ENCODE results near the gene TNFRSF18. TPM values are rescaled to one million over a fixed set of nuclear protein-coding genes. Genes with fewer than 3 reads are reported as not detected.

The TNFRSF18 gene
- polyA plus RNA-seq, 2 donors: 1.9 to 4.3 TPM

DNA sequence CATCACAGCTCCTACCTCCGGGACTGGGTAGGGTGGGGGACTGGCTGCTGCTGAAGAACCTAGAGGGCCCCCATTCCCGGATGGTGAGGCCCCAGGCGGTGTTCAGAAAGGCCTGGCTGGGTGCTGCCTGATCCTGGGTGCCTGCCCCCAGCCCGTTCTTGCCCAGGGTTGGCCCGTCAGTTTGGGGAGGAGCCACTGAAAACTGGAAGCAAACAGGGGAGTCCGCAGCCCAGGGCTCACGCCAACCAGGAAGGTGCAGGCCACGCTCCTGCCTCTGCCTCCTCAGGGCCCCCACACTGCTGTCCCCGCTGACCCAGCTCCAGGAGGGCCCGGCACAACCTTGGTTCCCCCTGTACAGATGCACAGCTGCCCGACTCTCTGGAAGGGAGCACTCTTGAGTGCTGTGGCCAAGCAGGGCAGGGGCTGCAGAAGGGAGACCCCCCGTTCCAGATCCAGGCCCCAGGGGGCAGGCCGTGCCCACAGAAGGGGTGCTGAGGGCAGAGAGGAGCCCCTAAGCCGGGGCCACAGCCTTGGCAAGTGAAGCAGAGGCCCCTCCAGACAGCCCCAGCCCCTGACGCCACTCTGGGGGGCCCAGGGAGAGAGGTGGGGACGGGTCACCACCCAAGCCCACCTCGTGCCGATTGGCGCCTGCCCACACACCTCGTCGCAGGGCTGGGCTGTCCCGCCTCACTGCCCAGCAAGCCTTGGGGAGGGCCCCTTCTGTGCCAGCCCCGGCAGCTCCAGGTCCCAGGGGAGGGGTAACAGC is 34.6 kb upstream of the TNFRSF18 start:
- Histone ChIP-seq H3K4me3 (ENCODE audit: low read depth in 1 of 2, low read length in 2 of 2) (no peak overlapping the region), H3K27ac (ENCODE audit: low read depth in 2 of 2, low read length in 1 of 2) (no peak overlapping the region), H3K9me3 (ENCODE audit: control insufficient read depth in 2 of 2, insufficient read depth in 1 of 2, low read depth in 1 of 2, low read length in 1 of 2) (peaks cover 0 to 5% of the 10 kb centered on the region in 2 donors), H3K4me1 (ENCODE audit: control insufficient read depth in 2 of 2, insufficient read depth in 2 of 2, low read length in 1 of 2) (peaks cover 2 to 23% of the 10 kb centered on the region in 2 donors), H3K36me3 (ENCODE audit: control insufficient read depth in 2 of 2, insufficient read depth in 2 of 2, low read length in 1 of 2) (no peaks in the 10 kb centered on the region), H3K27me3 (ENCODE audit: control insufficient read depth in 1 of 2, insufficient read depth in 2 of 2, low read length in 2 of 2) (peaks cover 0 to 11% of the 10 kb centered on the region in 2 donors)
- WGBS, 2 donors: 34 to 39% methylated on average over 15 to 23 of the region's 23 CpGs

DNA sequence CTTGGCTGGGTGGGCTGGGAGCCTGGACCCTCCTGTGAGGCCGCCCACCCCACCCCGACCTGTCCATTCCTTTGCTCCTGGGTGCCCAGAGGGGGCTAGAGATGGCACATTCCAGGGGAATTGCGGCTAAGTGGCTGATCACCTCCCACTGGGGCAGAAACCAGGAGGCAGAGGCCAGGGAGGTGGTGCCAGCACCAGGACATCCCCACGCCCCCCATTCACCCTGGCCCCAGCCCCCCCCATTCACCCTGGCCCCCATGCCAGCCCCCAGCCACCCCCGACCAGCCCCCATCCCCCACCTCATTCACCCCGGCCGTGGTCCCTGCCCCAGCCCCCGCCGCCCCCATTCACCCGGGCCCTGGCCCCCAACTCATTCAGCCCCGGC is 33.9 kb upstream of the TNFRSF18 start:
- 38 to 48% methylated on average over 11 of the region's 11 CpGs for WGBS, 2 donors
- H3K9me3 ChIP-seq (ENCODE audit: control insufficient read depth in 2 of 2, insufficient read depth in 1 of 2, low read depth in 1 of 2, low read length in 1 of 2): peaks cover 0 to 5% of the 10 kb centered on the region in 2 donors

DNA sequence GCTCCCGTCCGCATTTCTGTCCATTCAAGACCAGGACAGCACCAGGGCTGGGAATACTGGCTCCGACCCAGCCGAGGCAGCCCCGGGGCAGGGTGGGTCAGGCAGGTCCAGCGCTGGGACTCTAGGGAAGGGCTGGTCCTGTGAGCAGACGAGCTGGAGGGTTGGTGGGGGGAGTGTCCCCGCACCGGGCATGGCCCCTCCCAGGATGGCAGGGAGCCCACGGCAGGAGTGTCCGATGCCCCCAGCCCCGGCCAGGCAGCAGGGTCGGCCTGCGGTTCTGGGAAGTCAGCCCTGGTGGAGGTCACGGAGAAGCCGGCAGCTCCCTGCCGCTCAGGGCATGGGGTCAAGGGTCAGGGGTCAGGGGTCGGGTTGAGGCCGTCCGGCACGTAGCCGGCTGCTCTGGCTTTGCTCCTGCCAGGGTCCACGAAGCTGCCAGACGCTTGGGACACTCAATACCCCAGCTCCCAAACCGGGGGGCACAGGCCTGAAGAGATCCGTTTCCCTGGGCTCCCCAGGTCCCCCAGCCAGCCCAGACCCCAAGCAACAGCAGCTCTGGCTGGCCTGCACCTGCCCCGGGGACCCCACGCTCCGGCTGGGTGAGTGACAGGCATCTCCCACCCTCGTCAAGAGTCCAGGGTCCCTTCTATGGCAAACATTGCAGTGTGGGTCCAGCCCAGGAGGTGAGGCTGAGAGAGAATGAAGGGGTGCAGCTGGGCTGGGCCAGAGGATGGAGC is 33.4 kb upstream of the TNFRSF18 start:
- peaks cover 2 to 23% of the 10 kb centered on the region in 2 donors for H3K4me1 ChIP-seq (ENCODE audit: control insufficient read depth in 2 of 2, insufficient read depth in 2 of 2, low read length in 1 of 2)
- H3K9me3 ChIP-seq (ENCODE audit: control insufficient read depth in 2 of 2, insufficient read depth in 1 of 2, low read depth in 1 of 2, low read length in 1 of 2): peaks cover 0 to 5% of the 10 kb centered on the region in 2 donors
- H3K4me3 ChIP-seq (ENCODE audit: low read depth in 1 of 2, low read length in 2 of 2): no peak overlapping the region
- WGBS, 2 donors: 22% methylated on average over 29 to 30 of the region's 30 CpGs
- peaks cover 0 to 5% of the 10 kb centered on the region in 2 donors for H3K27me3 ChIP-seq (ENCODE audit: control insufficient read depth in 1 of 2, insufficient read depth in 2 of 2, low read length in 2 of 2)
- no peak overlapping the region for H3K27ac ChIP-seq (ENCODE audit: low read depth in 2 of 2, low read length in 1 of 2)
- peaks cover 0 to 2% of the 10 kb centered on the region in 2 donors for H3K36me3 ChIP-seq (ENCODE audit: control insufficient read depth in 2 of 2, insufficient read depth in 2 of 2, low read length in 1 of 2)

More for the DNA sequence above, 33.9 kb upstream of the TNFRSF18 start:
- no peak overlapping the region for H3K4me3 ChIP-seq (ENCODE audit: low read depth in 1 of 2, low read length in 2 of 2)
- H3K27me3 ChIP-seq (ENCODE audit: control insufficient read depth in 1 of 2, insufficient read depth in 2 of 2, low read length in 2 of 2): peaks cover 0 to 5% of the 10 kb centered on the region in 2 donors
- H3K27ac ChIP-seq (ENCODE audit: low read depth in 2 of 2, low read length in 1 of 2): no peak overlapping the region
- H3K36me3 ChIP-seq (ENCODE audit: control insufficient read depth in 2 of 2, insufficient read depth in 2 of 2, low read length in 1 of 2): peaks cover 0 to under 1% of the 10 kb centered on the region in 2 donors
- H3K4me1 ChIP-seq (ENCODE audit: control insufficient read depth in 2 of 2, insufficient read depth in 2 of 2, low read length in 1 of 2): peaks cover 2 to 23% of the 10 kb centered on the region in 2 donors

DNA sequence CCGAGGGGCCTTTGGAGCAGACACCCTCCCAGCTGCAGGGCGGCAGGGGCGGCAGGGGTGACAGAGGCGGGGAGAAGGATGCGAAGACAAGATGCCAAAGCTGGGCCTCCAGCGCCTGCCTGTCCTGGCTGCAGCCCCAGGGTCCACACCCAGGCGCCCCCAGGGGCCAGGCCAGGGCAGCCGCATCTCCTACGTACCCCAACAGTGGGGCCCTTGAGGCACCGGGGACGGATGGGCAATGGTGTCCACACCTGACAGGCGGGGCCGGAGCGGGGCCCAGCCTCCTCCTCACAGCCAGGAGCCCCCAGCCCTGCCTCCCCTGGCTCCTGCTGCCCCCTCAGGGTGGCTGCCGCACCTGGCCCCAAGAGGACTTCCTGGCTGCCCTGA is 32.8 kb upstream of the TNFRSF18 start:
- Histone ChIP-seq H3K27me3 (ENCODE audit: control insufficient read depth in 1 of 2, insufficient read depth in 2 of 2, low read length in 2 of 2) (peaks cover 0 to 5% of the 10 kb centered on the region in 2 donors), H3K36me3 (ENCODE audit: control insufficient read depth in 2 of 2, insufficient read depth in 2 of 2, low read length in 1 of 2) (peaks cover 0 to 2% of the 10 kb centered on the region in 2 donors), H3K27ac (ENCODE audit: low read depth in 2 of 2, low read length in 1 of 2) (no peak overlapping the region), H3K4me3 (ENCODE audit: low read depth in 1 of 2, low read length in 2 of 2) (no peak overlapping the region), H3K4me1 (ENCODE audit: control insufficient read depth in 2 of 2, insufficient read depth in 2 of 2, low read length in 1 of 2) (peaks cover 2 to 23% of the 10 kb centered on the region in 2 donors), H3K9me3 (ENCODE audit: control insufficient read depth in 2 of 2, insufficient read depth in 1 of 2, low read depth in 1 of 2, low read length in 1 of 2) (peaks cover 0 to 5% of the 10 kb centered on the region in 2 donors)
- 39 to 46% methylated on average over 11 to 15 of the region's 15 CpGs for WGBS, 2 donors

DNA sequence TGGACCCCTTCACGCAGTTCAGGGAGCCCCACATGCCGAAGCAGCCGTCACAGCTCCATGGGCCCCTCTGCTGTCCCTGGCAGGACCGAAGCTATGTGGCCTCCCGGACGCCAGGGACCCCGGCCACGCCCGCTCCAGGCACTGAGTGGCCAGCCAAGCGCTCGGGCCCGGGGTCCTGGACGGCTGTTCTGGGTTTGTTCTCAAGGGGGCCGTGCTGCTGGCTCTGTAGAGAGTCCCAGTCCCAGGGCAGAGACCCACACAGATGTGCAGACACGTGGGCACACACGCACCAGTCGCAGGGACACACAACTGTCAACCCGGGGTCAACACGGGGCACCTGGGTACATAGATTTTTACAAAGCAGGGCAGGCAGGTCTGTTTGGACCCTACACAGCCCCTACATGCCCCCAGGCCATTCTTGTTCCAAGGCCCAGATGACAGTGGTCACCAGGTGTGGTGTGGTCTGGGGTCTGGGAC is 32.3 kb upstream of the TNFRSF18 start:
- H3K4me1 ChIP-seq (ENCODE audit: control insufficient read depth in 2 of 2, insufficient read depth in 2 of 2, low read length in 1 of 2): peaks cover 2 to 23% of the 10 kb centered on the region in 2 donors
- peaks cover 0 to 2% of the 10 kb centered on the region in 2 donors for H3K36me3 ChIP-seq (ENCODE audit: control insufficient read depth in 2 of 2, insufficient read depth in 2 of 2, low read length in 1 of 2)
- H3K27ac ChIP-seq (ENCODE audit: low read depth in 2 of 2, low read length in 1 of 2): no peak overlapping the region
- peaks cover 0 to 5% of the 10 kb centered on the region in 2 donors for H3K27me3 ChIP-seq (ENCODE audit: control insufficient read depth in 1 of 2, insufficient read depth in 2 of 2, low read length in 2 of 2)
- H3K9me3 ChIP-seq (ENCODE audit: control insufficient read depth in 2 of 2, insufficient read depth in 1 of 2, low read depth in 1 of 2, low read length in 1 of 2): peaks cover 0 to 5% of the 10 kb centered on the region in 2 donors
- whole genome bisulfite sequencing, 2 donors: 52 to 65% methylated on average over 19 of the region's 19 CpGs
- H3K4me3 ChIP-seq (ENCODE audit: low read depth in 1 of 2, low read length in 2 of 2): no peak overlapping the region

DNA sequence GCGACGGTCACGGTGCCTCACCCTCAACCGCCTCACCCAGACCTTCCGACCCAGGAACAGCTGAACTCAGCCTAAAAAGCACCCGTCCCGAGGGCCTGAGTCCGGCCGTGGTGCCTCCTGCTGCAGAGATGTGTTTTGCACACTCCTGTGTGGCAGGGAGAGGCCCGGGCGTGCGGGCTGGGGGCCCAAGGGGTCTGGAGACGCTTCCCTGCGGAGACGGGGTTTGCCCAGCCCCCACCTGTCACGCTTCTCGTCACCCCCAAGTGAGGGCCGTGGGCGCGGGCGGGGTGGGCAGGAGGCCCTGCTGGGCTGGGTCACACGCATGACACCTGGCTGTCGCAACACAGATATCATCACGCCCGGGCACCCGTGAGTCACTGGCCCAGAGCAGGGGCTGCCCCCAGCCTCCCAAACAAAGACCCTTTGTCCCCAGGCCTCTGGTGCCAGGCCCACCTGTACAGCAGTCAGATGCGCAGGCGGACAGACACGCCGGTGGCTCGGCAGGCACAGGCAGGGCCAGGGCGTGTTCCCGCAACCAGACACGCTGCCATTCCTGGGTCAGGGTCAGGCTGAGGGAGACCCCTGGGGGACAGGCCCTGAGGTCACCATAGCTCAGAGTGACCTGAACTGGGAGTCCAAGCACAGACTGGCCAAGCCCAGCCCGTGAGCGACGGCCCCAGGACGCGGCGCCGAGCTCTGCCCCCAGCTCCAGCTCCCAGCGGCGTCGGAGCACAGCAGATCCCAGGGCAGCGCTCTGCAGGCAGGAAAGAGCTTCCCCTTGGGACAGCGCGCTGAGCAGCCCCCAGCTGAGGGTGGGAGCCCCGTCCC is 31.7 kb upstream of the TNFRSF18 start:
- no peak overlapping the region for H3K27ac ChIP-seq (ENCODE audit: low read depth in 2 of 2, low read length in 1 of 2)
- peaks cover 2 to 27% of the 10 kb centered on the region in 2 donors for H3K4me1 ChIP-seq (ENCODE audit: control insufficient read depth in 2 of 2, insufficient read depth in 2 of 2, low read length in 1 of 2)
- H3K36me3 ChIP-seq (ENCODE audit: control insufficient read depth in 2 of 2, insufficient read depth in 2 of 2, low read length in 1 of 2): peaks cover 0 to 2% of the 10 kb centered on the region in 2 donors
- no peak overlapping the region for H3K4me3 ChIP-seq (ENCODE audit: low read depth in 1 of 2, low read length in 2 of 2)
- H3K27me3 ChIP-seq (ENCODE audit: control insufficient read depth in 1 of 2, insufficient read depth in 2 of 2, low read length in 2 of 2): peaks cover 0 to 5% of the 10 kb centered on the region in 2 donors
- 29 to 37% methylated on average over 48 of the region's 48 CpGs for WGBS, 2 donors
- peaks cover 0 to 5% of the 10 kb centered on the region in 2 donors for H3K9me3 ChIP-seq (ENCODE audit: control insufficient read depth in 2 of 2, insufficient read depth in 1 of 2, low read depth in 1 of 2, low read length in 1 of 2)

DNA sequence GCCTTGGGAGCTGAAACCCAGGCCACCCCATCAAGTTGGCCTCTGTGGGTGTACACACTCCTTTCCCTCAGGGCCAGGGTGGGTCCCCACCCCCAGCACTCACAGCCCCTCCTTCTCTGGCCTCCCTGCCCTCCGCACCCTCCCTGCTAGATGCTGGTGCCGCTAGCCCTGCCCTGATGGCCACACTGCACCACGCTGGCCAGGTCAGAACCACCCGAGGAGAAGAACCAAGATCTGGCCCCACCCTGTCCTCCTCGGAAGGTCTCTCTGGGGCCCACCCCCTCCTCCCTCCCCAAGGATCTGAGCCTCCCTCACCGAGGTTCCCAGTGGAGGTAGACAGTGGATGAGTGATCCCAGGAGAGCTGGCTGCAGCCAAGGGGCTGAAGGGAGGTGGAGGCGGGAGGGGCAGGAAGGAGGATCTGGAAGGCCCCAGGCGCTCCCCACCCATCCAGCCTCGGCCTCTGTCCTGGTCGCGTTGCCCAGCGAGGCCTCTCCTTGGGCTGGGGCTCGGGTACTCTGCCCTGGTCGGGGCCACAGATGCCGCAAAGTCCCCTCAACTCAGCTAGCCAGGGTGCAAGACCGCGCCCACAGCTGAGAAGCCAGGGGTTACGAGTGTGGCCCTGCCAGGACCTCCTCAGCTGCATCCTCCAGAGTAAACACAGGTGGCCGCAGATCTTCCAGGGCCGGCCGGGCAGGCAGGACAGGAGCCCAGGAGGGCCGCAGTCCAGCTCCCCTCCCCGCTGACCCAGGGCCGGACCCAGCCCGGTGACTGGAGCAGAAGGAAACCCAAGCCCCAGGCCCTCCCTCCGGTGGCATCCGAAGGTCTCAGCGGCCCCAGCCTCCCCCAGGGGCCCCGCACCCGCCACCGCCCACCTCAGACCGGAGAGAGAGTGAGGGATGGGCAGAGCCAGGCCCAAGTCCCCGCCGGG is 30.8 kb upstream of the TNFRSF18 start:
- peaks cover 7 to 35% of the 10 kb centered on the region in 2 donors for H3K4me1 ChIP-seq (ENCODE audit: control insufficient read depth in 2 of 2, insufficient read depth in 2 of 2, low read length in 1 of 2)
- H3K4me3 ChIP-seq (ENCODE audit: low read depth in 1 of 2, low read length in 2 of 2): no peak overlapping the region
- H3K9me3 ChIP-seq (ENCODE audit: control insufficient read depth in 2 of 2, insufficient read depth in 1 of 2, low read depth in 1 of 2, low read length in 1 of 2): peaks cover 0 to 5% of the 10 kb centered on the region in 2 donors
- H3K27ac ChIP-seq (ENCODE audit: low read depth in 2 of 2, low read length in 1 of 2): no peak overlapping the region
- peaks cover 0 to 2% of the 10 kb centered on the region in 2 donors for H3K36me3 ChIP-seq (ENCODE audit: control insufficient read depth in 2 of 2, insufficient read depth in 2 of 2, low read length in 1 of 2)
- 29 to 30% methylated on average over 29 to 34 of the region's 34 CpGs for WGBS, 2 donors
- H3K27me3 ChIP-seq (ENCODE audit: control insufficient read depth in 1 of 2, insufficient read depth in 2 of 2, low read length in 2 of 2): peaks cover 0 to 5% of the 10 kb centered on the region in 2 donors

DNA sequence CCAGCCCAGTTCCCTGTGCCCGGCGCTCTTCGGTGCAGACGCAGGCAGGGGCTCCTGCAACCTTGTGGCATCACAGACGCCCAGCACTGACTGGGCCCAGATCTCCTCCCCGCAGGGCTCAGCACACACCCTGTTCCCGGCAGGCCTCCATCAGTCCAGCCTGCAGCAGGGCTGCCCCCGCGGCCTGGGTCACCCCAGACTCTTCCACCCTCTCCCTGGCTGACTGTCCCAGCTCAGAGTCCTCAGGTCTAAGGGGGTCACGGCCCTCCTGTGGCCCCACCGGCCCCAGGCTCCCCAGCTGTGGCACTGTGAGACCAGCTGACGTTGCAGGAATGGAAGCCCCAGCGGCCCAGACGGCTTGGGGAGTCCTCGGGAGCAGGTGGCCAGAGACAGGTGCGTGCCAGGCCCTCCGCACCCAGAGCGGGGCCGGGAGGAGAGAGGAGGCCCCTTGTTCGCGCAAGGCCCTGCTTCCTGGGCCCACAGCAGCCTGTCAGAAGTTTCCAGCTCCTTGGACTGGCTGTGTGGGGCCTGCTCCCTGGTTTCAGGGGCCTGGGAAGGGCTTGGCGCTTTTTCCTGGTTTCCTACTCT is 29.9 kb upstream of the TNFRSF18 start:
- 81 to 82% methylated on average over 22 of the region's 22 CpGs for WGBS, 2 donors
- H3K27me3 ChIP-seq (ENCODE audit: control insufficient read depth in 1 of 2, insufficient read depth in 2 of 2, low read length in 2 of 2): peaks cover 0 to 5% of the 10 kb centered on the region in 2 donors
- no peak overlapping the region for H3K4me3 ChIP-seq (ENCODE audit: low read depth in 1 of 2, low read length in 2 of 2)
- peaks cover 0 to 2% of the 10 kb centered on the region in 2 donors for H3K36me3 ChIP-seq (ENCODE audit: control insufficient read depth in 2 of 2, insufficient read depth in 2 of 2, low read length in 1 of 2)
- no peak overlapping the region for H3K27ac ChIP-seq (ENCODE audit: low read depth in 2 of 2, low read length in 1 of 2)
- H3K9me3 ChIP-seq (ENCODE audit: control insufficient read depth in 2 of 2, insufficient read depth in 1 of 2, low read depth in 1 of 2, low read length in 1 of 2): peaks cover 0 to 2% of the 10 kb centered on the region in 2 donors
- peaks cover 7 to 34% of the 10 kb centered on the region in 2 donors for H3K4me1 ChIP-seq (ENCODE audit: control insufficient read depth in 2 of 2, insufficient read depth in 2 of 2, low read length in 1 of 2)

Measured in esophagus (tissue), 2 donors.